Left hindlimb (tissue), 1 donor: ENCODE measurements around the gene MGAT4A.

ENCODE experiments used
- DNase-seq: peaks from one replicate; pipeline ENCODE4 v3.0.0-alpha.2; 2018

MGAT4A gene

GRCh38 chr2:98650998-98651397, 79.9 kb downstream of the MGAT4A start:
- DNase-seq = no peak

- no peak for DNase-seq
Measured at GRCh38 chr2:98649992-98650375, 80.9 kb downstream of the MGAT4A start.

DNA sequence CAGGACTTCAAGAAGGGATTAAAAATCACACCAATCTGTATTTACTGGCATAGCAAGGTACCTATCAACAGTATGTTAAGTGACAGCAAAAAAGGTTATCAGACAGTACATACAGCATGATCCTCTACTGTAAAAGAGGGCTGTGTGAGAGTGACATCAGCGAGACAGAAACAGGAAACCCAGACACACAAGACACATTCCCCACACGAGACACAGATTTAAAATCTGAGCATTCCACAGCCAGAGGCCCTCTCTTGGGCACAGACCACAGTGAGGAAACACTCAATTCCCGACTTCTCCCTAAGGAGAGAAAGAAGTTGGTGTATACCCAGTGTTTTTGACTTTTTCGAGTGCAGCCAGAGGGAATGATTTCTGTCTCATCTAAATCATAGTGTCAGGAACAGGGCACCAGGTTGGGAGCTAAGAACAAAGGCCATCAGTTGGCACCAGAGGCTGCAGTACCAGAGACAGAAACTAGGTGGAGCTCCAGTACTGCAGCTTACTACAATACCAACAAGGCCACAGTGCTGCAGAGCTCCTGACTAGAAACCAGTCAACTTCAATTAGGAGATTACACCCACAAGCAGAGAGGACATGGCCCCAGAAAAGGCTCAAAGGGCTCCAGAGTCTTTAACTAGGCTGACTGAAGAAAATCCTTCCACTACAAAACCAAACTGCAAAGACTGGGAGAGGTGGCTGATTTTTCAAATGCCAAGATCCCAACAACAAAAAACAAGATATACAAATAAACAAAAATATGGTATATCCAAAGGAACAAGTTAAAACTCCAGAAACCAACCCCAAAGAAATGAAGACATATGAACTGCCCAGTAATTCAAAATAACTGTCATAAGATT, 81.6 kb downstream of the MGAT4A start:
- DNase-seq = peak; percentile 79

GRCh38 chr2:98648451-98648850, 82.5 kb downstream of the MGAT4A start:
- DNase-seq = no peak

- DNase-seq = no peak
Measured at GRCh38 chr2:98647636-98648035, 83.3 kb downstream of the MGAT4A start.

GRCh38 chr2:98643496-98644100, 87.3 kb downstream of the MGAT4A start:
- DNase-seq = no peak

- no peak for DNase-seq
Measured at GRCh38 chr2:98637401-98638147, 93.4 kb downstream of the MGAT4A start.

DNA sequence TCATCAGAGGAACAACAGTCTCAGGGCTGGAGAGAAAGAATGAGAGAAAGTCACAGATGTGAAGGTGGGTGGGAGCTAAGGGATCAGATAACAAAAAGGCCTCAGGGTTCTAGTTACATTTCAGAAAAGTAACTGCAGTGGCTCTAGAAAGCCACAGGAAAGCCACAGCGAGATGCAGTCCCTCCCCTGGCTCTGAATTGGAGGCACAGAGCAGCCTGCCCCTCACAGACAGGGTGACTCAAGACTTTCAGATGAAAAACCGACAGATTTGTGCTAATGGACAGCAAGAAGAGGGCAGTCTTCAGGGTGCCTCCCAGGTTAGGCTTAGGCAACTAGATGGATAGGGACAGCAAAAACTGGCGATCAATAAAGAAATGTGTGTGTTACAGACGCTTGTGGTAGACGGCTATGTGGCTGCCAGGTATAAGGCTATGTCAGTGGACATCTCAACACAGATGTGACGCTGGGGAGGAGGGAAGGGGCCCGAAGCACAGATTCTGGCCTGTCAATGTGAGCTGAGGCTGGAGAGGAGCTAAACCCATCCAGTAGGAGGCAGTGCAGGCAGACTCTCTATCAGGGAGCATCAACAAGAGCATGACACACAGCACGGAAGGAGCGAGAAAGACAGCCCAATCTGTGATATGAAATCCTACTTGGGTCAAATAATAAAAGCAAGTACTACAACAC, 96.4 kb downstream of the MGAT4A start:
- DNase-seq = no peak

DNA sequence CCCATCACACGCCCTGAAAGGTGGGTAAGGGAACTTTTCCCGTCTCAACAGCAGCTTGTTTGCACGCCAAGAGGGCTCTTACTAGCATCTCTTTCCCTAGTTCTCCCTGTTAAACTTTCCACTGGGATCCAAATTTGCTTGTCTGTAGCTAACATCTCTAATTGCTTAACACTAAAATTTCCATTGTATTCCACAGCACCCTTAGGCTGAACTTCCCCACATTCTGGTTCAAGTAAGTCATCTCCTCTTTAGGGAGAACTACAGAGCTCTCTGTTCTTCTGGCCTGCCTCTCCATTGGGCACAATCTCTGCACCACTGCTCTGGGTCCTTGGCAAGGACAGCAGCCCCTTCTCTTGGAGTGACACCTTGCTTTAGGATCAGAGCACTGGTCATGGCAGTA, 98.6 kb downstream of the MGAT4A start:
- DNase-seq = no peak

DNA sequence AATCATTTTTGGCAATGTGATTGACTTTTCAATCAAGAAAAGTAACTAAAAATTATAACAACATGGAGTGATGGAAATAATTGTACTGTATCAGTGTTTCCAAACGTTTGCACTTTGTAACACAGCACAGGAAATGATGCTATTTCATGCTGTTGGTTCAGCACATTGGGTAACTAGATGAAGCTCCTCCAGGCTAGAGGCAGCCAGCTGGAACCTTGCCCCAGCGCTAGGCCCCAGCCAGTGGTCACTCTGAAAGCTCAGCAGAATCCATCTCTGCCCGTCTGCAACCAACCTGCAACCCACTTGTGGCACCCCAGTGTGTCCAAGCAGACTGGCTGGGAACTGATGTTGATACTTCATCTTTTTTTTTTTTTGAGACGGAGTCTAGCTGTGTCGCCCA, 107.3 kb downstream of the MGAT4A start:
- no peak for DNase-seq

DNA sequence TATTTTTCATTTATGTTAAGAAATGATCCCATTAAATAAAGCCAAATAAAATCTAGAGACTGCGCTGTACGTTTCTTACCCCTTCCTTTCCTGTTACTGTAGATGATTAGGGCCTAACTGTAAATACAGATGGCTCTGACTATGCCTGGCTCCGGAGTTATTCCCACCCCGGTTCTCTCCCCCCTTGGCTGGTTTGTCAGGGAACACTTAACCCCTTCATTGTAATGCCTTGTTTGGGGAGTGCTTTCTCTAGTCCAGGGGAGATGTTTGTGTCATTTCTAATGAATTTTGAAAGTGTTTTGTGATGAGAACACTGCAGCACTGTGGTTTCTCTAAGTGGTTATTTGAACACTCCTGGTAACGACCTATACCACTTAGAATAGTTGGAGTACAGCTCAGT, 113.8 kb downstream of the MGAT4A start:
- no peak for DNase-seq

GRCh38 chr2:98615481-98615880, 115.5 kb downstream of the MGAT4A start:
- no peak for DNase-seq

DNA sequence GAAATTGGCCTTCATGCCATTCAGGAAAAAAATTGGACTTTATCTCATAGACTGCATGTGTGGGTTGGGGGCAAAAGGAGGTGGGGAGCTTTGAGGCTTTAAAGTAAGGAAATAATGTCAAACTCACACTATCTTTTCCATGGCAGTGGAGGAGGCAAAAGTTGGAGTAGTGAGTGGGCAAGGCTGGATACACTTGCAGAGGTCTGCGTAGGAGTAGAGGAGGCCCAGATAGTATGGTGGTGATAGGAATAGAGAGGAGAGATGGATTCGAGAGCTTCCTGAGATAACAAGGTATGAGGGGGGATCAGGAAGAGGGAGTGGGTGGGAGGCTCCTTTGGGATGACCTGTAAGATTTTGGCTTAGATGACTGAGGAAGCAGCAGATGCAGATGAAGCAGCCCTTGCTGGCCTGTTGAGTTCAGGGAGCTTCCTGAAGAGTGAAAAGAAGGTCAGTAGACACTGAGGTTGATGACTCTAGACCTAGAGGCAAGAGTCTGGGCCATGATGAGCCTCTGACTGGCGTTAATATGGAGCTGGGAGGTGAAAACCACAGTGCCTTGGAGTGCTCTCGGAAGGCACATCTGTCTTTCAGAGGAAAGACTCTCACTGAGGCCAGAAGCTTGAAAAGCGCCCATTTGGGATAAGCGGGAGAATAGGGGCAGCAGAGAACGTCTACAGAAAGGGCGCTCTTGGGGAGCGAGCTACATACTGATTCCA, 116.8 kb downstream of the MGAT4A start:
- no peak for DNase-seq

- no peak for DNase-seq
Measured at GRCh38 chr2:98608962-98609604, 121.8 kb downstream of the MGAT4A start.

- peak; percentile 92 for DNase-seq
Measured at GRCh38 chr2:98608116-98608961, 122.6 kb downstream of the MGAT4A start, which contains the start of the genes COA5 and UNC50. Gene COA5, minus strand, starts transcription at chr2:98608512. Its CDS starts 107 bp downstream, at chr2:98608405. Gene UNC50, plus strand, starts transcription at chr2:98608589. Its CDS starts 1,171 bp downstream, at chr2:98609760.

GRCh38 chr2:98607741-98608115, 123.2 kb downstream of the MGAT4A start:
- DNase-seq = no peak

DNA sequence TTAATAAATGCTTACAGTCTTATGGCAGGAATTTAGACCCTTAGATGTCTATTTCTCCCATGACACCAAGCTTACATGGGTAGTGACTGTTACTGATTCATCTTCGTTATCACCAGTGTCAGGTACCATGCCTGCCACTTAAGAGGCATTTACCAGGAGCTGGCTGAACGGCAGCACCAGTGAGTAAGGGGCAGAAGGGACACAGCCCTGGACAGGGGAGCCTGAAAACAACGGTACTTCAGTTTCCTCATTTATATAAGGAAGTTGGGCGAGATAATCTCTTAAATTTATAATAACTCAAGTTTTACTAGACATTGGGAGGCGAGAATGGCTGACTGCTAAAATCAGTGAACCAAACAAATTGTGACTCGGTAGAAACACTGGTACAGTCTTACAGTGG, 123.8 kb downstream of the MGAT4A start:
- DNase-seq = no peak

DNA sequence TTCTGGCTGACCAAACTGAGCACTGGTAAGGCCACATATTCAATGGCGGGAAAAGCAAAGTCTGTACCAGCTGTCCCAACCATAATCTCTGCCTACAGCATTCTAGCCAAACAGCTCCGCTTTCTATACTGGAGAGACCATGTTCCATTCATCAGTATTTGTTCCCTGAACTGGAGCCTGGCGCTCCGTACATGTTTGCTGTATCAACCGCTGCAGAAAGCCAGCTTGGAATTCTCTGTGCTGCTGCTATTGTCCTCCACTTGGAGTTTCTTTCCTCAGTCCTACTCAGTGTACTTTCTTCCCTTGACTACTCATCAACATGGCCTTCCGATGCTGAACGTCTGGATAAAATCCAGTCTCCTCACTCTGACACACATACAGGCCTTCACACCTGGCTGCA, 124.5 kb downstream of the MGAT4A start:
- no peak for DNase-seq

- DNase-seq = no peak
Measured at GRCh38 chr2:98605076-98605475, 125.9 kb downstream of the MGAT4A start.

GRCh38 chr2:98604547-98604946, 126.4 kb downstream of the MGAT4A start:
- no peak for DNase-seq
